Gastroesophageal sphincter (tissue), 3 donors: Measurements from ENCODE around the gene SHISA9.

ENCODE experiments used
- CTCF ChIP-seq, 4 experiments: fragments of 200-600 bp in 2 of 4; fragments of 450-650 bp in 2 of 4; sonication (generic) in 1 of 4; IDR thresholded peaks; one replicate each; pipeline ENCODE4 v1.5.1; 2017 to 2019; ENCODE audit warnings: antibody characterized with exemption in 4 of 4, mild to moderate bottlenecking in 2 of 4, moderate library complexity in 2 of 4
- EP300 ChIP-seq: sonication (generic); formaldehyde crosslinking; IDR thresholded peaks from one replicate; pipeline ENCODE4 v1.6.1; 2017; ENCODE audit warnings: antibody characterized with exemption, mild to moderate bottlenecking
- POLR2A ChIP-seq, 2 donors: fragments of 450-650 bp; IDR thresholded peaks; one replicate each; pipeline ENCODE4 v1.6.1; 2017; ENCODE audit warnings: antibody characterized with exemption in 2 of 2, mild to moderate bottlenecking in 2 of 2, moderate library complexity in 1 of 2

- TF ChIP-seq POLR2A (IDR thresholded peaks at IDR 0.05) (no peak), CTCF (IDR thresholded peaks at IDR 0.05) (no peak), EP300 (no peak)
Measured at GRCh38 chr16:13234999-13235398, 333.6 kb downstream of the SHISA9 start.
